GM08714 (cell line): ENCODE data around the gene FBXL22.

Experiments used
- H3K4me3 ChIP-seq: fragments of 200-500 bp; sonication (Bioruptor generic); 2 replicates; pipeline ENCODE4 v1.5.1; 2014; ENCODE audit warnings: mild to moderate bottlenecking, low read length, inconsistent platforms
- ZNF274 ChIP-seq: IDR thresholded peaks from 2 replicates; pipeline ENCODE4 v1.6.1; 2012; ENCODE audit warnings: mild to moderate bottlenecking, low read depth, low read length

Gene FBXL22

DNA sequence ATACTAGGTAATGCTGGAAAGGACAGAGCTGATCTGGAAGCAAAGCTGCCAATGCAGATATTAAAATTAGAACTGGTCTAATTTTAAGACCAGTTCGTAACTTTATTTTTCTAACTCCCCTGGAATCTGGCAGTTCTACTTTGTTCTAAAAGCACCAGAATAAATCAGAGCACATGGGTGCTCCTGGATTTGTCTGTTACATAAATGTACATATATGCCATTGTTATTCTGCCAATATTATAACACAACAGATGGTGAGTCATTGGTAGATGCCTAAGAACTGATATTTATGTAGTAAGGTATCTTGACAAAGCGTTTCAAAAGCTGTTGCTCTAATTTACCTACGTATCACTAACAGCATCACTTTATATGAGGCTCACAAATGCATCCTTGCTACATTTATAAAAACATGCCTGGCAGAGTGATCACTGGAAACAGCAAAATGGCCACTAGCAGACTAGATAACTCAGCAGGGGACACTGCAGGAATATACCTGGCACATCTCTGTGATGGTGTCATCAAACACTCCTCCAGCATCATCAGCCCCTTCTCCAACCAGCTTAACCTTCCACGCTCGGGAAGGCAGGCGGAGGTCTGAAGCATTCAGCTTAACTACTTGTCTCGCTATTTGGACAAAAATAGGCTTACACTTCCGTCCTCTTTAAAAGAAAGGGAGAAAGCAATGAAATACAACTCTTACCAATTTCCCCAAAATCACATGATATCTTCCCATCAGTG lies 26.2 kb downstream of the FBXL22 start:
- H3K4me3 ChIP-seq, result no peak overlapping the region
- TF ChIP-seq ZNF274, result no peak

DNA sequence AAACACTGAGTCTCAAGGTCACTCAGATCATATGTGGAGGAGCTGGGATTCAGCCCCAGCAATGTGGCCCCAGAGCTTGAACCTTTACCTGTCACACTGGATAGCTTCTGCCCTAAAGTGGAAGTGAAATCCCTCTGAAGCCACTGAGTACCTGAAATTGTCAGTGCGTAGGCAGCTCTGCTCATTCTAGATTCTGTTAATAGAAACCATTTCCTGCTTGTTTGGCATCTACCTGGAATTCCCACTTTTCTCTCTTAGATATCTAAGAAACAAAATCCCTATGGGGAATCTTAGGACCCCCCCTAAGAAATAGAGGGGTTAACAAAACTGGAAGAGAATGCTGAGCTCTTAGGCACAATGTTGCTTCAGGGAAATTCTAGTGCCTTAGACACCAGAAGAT lies 29.8 kb downstream of the FBXL22 start:
- H3K4me3 ChIP-seq, result no peak overlapping the region; the same call in 1 of the 2 replicates
- no peak for TF ChIP-seq ZNF274

DNA sequence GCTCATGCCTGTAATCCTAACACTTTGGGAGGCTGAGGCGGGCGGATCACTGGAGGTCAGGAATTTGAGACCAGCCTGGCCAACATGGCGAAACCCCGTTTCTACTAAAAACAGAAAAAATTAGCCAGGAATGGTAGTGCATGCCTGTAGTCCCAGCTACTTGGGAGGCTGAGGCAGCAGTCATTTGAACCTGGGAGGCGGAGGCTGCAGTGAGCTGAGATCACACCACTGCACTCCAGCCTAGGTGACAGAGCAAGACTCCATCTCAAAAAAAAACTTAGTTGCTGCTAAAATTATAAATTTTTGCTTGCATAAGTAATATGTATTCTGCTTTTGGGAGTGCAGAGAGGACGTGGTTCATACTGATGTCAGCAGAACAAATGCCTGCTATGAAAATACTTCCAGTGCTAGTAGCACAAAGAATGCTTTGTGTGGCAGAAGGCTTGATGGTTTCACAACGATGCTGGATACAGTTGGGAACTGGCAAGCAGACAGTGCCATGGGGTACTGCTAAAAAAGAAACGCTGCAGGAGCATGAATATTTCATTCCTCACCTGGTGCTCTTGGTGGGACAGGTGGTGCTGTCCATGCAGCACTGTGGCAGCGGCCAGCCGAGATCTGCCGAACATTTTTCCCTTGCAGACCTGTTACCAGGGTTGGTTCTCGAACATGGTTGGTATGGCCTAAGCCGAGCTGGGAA lies 31.1 kb downstream of the FBXL22 start:
- TF ChIP-seq ZNF274, result no peak
- no peak overlapping the region for H3K4me3 ChIP-seq

DNA sequence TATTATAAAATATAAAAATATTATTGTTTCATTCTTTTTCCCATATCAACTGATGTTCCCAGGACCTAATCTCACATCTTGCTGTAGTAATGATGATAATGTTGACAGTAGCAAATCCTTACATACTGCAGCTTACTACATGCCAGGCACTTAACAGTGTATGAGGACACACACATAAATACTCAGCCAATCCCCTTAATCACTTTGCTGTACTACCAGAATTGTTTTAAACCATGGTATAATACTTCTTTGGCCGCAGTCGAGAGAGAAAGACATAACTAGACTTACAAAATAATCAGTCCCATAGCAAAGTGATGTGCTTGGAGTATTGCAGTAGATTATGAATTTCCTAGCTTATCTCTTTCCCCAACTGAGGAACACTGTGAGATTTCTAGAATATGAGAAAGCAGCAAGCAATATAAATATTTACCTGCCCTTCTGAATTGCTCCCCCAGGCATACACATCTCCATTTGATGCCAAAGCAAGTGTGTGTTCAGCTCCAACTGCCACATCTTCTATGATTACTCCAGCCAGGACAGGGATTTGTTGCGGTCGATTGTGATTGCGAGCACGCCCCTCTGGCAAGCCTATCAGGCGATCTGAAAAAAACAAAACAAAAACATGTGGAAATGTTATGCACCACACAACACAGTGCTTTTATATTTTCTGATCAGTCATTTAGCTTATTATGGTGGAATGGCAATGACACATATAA lies 33.0 kb downstream of the FBXL22 start:
- no peak for TF ChIP-seq ZNF274
- H3K4me3 ChIP-seq, result no peak overlapping the region

DNA sequence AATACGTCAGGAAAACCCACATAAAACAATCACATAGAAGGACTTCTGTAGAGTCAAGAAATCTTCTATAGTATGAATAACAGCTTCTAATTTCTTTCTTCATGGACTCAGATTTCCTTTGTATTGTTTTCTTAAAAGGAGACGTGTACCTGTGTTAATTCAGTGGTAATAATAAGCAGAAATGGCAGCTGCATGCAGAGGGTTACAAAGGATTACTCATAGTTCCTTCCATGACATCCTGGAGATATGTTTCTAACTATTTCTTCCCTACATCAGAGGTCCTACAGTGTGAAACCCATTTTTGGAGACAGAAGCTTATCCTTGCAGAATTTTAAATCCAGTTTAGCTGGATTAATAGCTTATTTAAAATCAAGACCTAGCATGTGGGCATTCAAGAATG lies 36.1 kb downstream of the FBXL22 start:
- TF ChIP-seq ZNF274, result no peak
- no peak overlapping the region for H3K4me3 ChIP-seq

DNA sequence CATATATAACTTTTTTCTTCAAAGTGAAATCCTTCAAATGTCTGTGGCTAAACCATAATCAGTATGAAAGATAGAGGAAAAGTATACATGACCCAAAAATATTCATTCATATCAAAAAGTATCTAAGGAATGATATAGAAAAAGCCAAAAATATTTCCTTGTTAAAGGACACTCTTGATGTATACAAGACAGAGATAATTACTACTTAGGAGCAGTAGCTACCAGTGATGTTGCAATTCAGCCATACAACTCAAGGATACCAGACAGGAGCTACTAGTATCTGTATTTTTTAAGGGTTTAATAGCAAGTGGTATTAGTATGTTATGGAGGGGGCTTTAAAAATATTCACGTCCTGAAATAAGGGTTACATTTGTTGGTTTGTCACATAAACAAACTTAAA lies 37.0 kb downstream of the FBXL22 start:
- no peak overlapping the region for H3K4me3 ChIP-seq
- TF ChIP-seq ZNF274, result no peak

DNA sequence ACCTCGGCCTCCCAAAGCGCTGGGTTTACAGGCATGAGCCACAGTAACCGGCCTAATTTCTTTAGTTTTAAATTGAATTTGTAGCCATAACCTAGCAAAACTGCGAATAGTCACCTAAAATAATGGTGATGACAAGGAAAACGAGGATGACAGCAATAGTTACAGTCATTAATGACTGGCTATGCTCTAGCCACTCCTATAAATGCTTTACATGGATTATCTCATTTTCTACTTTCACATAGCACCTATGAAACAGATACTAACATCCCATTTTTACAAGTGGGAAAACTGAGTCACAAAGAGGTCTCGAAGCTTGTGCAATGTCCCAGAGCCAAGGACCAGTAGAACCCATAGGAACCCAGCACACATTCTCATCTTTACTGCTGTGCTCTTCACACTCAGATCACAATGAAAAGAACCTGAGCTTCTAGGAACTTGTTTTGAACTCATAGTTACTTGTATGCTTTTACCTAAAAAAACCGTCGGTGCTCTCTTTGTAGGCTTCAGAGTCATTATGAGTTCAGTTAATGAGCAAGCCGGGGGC lies 39.4 kb downstream of the FBXL22 start:
- no peak for TF ChIP-seq ZNF274
- H3K4me3 ChIP-seq, result no peak overlapping the region

DNA sequence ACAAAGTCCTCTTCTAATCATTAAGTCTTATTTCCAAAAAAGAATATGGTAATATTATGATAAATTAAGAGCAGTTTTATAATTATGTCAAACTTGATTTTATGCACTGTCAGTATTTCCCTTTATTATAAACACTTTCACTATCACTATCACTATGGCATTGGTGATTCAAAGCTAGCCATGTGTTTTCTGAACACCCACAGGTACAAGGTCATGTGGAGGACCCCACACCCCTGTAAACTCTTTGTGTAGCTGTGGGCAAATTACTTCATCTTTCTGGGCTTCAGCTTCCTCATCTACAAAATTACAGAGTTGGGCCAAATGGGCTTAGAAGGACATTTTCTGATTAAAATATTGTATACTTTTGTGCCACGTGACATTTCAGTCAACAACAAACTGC lies 41.7 kb downstream of the FBXL22 start:
- TF ChIP-seq ZNF274, result no peak
- no peak overlapping the region for H3K4me3 ChIP-seq

DNA sequence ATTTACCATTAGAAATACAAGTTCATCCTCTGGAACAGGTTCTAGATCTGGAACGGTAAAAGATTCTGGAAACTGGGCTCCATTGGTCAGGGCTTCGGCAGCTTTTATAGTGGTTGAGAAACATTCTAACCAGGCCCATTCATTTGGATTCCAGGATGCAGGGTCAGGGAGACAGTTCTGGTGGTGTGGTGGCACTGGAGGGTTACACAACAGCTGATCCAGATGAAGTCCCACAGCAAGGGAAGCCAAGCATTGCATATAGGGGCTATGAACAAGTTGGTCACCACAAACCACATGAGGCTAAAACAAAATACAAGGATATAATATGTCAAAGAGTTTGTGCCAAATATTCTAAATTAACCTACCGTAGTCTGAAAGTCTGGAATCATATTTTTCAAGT lies 43.0 kb downstream of the FBXL22 start:
- no peak for TF ChIP-seq ZNF274
- no peak overlapping the region for H3K4me3 ChIP-seq
